ENCODE results near the gene PCDHA8. TPM values are rescaled to one million over a fixed set of nuclear protein-coding genes. Genes with fewer than 3 reads are reported as not detected.
A peak's percentile ranks its signal among the peaks of the same experiment; 100 is the strongest.
"Not testable (repeated sequence)": the region's sequence is repeated elsewhere in the genome, so short reads cannot be mapped to it uniquely, and the experiment has no call there.

The PCDHA8 gene
- total RNA-seq, 1 donor from 2014 or later: 0.97 TPM

DNA sequence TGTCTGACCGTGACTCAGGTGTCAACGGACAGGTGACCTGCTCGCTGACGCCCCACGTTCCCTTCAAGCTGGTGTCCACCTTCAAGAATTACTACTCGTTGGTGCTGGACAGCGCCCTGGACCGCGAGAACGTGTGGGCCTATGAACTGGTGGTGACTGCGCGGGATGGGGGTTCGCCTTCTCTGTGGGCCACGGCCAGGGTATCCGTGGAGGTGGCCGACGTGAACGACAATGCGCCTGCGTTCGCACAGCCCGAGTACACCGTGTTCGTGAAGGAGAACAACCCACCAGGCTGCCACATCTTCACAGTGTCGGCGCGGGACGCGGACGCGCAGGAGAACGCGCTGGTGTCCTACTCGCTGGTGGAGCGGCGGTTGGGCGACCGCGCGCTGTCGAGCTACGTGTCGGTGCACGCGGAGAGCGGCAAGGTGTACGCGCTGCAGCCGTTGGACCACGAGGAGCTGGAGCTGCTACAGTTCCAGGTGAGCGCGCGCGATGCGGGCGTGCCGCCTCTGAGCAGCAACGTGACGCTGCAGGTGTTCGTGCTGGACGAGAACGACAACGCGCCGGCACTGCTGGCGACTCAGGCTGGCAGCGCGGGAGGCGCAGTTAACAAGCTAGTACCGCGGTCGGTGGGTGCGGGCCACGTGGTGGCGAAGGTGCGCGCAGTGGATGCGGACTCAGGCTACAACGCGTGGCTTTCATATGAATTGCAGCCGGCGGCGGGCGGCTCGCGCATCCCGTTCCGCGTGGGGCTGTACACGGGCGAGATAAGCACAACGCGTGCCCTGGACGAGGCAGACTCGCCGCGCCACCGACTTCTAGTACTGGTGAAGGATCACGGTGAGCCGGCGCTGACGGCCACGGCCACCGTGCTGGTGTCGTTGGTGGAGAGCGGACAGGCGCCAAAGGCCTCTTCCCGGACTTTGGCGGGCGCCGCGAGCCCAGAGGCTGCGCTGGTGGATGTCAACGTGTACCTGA, 29.5 kb downstream of the PCDHA8 start:
- Mint-ChIP-seq H3K27me3 (ENCODE audit: low read depth) (no peaks in the 10 kb centered on the region), H3K27ac (ENCODE audit: unreplicated experiment) (no peak overlapping the region), H3K4me3 (ENCODE audit: unreplicated experiment) (no peak overlapping the region), H3K36me3 (ENCODE audit: low read depth) (peaks cover 4% of the 10 kb centered on the region), H3K4me1 (ENCODE audit: low read depth) (peaks cover 20% of the 10 kb centered on the region), H3K9me3 (ENCODE audit: low read depth) (no peaks in the 10 kb centered on the region)
- DNase-seq (ENCODE audit: low spot score): peak; percentile 90
- TF ChIP-seq CTCF (IDR thresholded peaks at IDR 0.05): no peak

DNA sequence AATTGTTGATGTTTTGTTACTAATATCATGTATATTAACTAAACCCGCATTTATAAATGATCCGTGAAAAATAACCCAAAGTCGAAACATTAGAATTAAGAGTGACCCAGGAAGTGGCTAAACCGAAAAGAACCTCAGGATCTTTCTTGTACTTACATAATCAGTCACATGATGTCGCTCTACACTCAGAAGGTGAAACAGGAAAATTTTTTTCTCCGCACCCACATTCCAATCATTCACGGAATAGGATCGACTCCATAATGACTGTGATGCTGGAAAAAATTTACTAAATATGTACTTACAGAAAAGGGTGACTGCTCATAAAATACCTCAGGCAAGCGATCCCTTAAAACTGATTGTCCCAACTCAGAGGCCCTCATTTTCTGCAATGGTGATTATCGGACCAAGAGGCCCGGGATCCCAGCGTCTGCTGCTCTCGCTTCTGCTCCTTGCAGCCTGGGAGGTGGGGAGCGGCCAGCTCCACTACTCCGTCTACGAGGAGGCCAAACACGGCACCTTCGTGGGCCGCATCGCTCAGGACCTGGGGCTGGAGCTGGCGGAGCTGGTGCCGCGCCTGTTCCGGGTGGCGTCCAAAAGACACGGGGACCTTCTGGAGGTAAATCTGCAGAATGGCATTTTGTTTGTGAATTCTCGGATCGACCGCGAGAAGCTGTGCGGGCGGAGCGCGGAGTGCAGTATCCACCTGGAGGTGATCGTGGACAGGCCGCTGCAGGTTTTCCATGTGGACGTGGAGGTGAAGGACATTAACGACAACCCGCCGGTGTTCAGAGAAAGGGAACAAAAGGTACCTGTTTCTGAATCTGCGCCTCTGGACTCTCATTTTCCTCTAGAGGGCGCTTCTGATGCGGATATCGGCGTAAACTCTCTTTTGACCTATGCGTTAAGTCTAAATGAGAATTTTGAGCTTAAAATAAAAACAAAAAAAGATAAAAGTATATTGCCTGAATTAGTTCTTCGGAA, 34.4 kb downstream of the PCDHA8 start, which contains the start of gene PCDHA12:
TSS of gene PCDHA12 (plus strand) at position 224 of the 981 bp plus-strand sequence. CDS start at position 389, 165 bp downstream.
- Mint-ChIP-seq H3K27me3 (ENCODE audit: low read depth) (no peaks in the 10 kb centered on the region), H3K9me3 (ENCODE audit: low read depth) (peaks cover 5% of the 10 kb centered on the region), H3K4me3 (ENCODE audit: unreplicated experiment) (peak within 1 kb of the TSS; percentile 90), H3K27ac (ENCODE audit: unreplicated experiment) (peak within 1 kb of the TSS; percentile 91), H3K4me1 (ENCODE audit: low read depth) (peaks cover 32% of the 10 kb centered on the region), H3K36me3 (ENCODE audit: low read depth) (peaks cover 13% of the 10 kb centered on the region)
- TF ChIP-seq CTCF (IDR thresholded peaks at IDR 0.05): peak; percentile 76
- no peak for DNase-seq (ENCODE audit: low spot score)

- Mint-ChIP-seq H3K36me3 (ENCODE audit: low read depth) (peaks cover 22% of the 10 kb centered on the region), H3K27ac (ENCODE audit: unreplicated experiment) (peak overlapping the region; percentile 5), H3K9me3 (ENCODE audit: low read depth) (peaks cover 12% of the 10 kb centered on the region), H3K4me1 (ENCODE audit: low read depth) (peaks cover 31% of the 10 kb centered on the region)
- H3K4me3 Mint-ChIP-seq (ENCODE audit: unreplicated experiment); DNase-seq (ENCODE audit: low spot score); H3K27me3 Mint-ChIP-seq (ENCODE audit: low read depth): not testable (repeated sequence)
Observed at GRCh38 chr5:140876541-140877261, 35.7 kb downstream of the PCDHA8 start.

GRCh38 chr5:140877262-140877581, 36.2 kb downstream of the PCDHA8 start:
- Mint-ChIP-seq H3K27ac (ENCODE audit: unreplicated experiment) (no peak overlapping the region), H3K36me3 (ENCODE audit: low read depth) (peaks cover 25% of the 10 kb centered on the region), H3K27me3 (ENCODE audit: low read depth) (no peaks in the 10 kb centered on the region), H3K4me1 (ENCODE audit: low read depth) (peaks cover 28% of the 10 kb centered on the region), H3K9me3 (ENCODE audit: low read depth) (peaks cover 13% of the 10 kb centered on the region), H3K4me3 (ENCODE audit: unreplicated experiment) (no peak overlapping the region)
- DNase-seq (ENCODE audit: low spot score): peak; percentile 87
- TF ChIP-seq CTCF (IDR thresholded peaks at IDR 0.05): no peak

DNA sequence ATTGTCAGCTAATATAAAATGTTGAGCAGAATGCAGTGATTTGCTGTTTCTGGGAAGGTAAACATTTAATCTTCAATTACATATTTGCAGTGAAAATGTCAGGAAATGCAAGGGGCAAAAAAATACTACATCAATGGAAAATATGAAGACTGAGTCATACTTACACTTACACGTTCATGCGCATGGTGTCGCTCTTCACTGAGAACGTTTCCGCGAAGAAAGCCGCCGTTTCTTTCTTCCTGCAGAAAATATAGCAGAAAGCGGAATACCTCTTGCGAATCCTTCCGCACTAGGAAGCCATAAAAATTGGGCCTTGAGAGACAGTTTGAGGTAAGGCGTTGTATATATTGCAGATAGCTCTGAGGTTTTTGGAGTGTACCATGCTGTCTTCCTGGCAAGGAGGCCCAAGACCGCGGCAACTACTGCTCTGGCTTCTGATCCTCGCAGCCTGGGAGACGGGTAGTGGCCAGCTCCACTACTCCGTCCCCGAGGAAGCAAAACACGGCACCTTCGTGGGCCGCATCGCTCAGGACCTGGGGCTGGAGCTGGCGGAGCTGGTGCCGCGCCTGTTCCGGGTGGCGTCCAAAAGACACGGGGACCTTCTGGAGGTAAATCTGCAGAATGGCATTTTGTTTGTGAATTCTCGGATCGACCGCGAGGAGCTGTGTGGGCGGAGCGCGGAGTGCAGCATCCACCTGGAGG, 41.1 kb downstream of the PCDHA8 start, which contains the start of gene PCDHA13:
TSS of gene PCDHA13 (plus strand) at position 236 of the 702 bp plus-strand sequence. CDS start at position 381, 145 bp downstream.
- H3K4me1 Mint-ChIP-seq (ENCODE audit: low read depth): peaks cover 9% of the 10 kb centered on the region
- peaks cover 13% of the 10 kb centered on the region for H3K9me3 Mint-ChIP-seq (ENCODE audit: low read depth)
- no peak for TF ChIP-seq CTCF (IDR thresholded peaks at IDR 0.05)
- DNase-seq (ENCODE audit: low spot score): no peak
- H3K27ac Mint-ChIP-seq (ENCODE audit: unreplicated experiment): no peak within 1 kb of the TSS
- no peak within 1 kb of the TSS for H3K4me3 Mint-ChIP-seq (ENCODE audit: unreplicated experiment)
- H3K36me3 Mint-ChIP-seq (ENCODE audit: low read depth): peaks cover 25% of the 10 kb centered on the region
- no peaks in the 10 kb centered on the region for H3K27me3 Mint-ChIP-seq (ENCODE audit: low read depth)
